Liver (tissue), 9 donors: ENCODE results near the gene OR2A5. TPM values are rescaled to one million over a fixed set of nuclear protein-coding genes. Genes with fewer than 3 reads are reported as not detected.

Experiments
- DNase-seq: peaks from one replicate; pipeline ENCODE4 v3.0.0-alpha.2; 2017; ENCODE audit warnings: low spot score
- H3K27ac ChIP-seq, 2 donors: one replicate each; pipeline ENCODE4 v1.7.0; 2013; ENCODE audit warnings: inconsistent platforms in 2 of 2, low read length in 2 of 2, control low read depth in 1 of 2, low read depth in 1 of 2, mild to moderate bottlenecking in 1 of 2
- H3K27me3 ChIP-seq, 4 donors: one replicate each; pipeline versions ENCODE4 v1.6.1 to v1.7.0; 2013; ENCODE audit warnings: low read length in 3 of 4, inconsistent platforms in 1 of 4, mild to moderate bottlenecking in 1 of 4, moderate library complexity in 1 of 4; ENCODE audit not compliant: control insufficient read depth in 4 of 4, insufficient read depth in 4 of 4
- H3K36me3 ChIP-seq, 4 donors: one replicate each; pipeline versions ENCODE4 v1.6.1 to v1.7.0; 2013; ENCODE audit warnings: low read length in 3 of 4, mild to moderate bottlenecking in 3 of 4, low read depth in 1 of 4, moderate library complexity in 1 of 4; ENCODE audit not compliant: control insufficient read depth in 4 of 4, insufficient read depth in 3 of 4
- H3K4me1 ChIP-seq, 4 donors: one replicate each; pipeline versions ENCODE4 v1.6.1 to v1.7.0; 2013; ENCODE audit warnings: low read length in 3 of 4, mild to moderate bottlenecking in 3 of 4, moderate library complexity in 1 of 4; ENCODE audit not compliant: control insufficient read depth in 4 of 4, insufficient read depth in 4 of 4
- H3K4me3 ChIP-seq, 3 donors: one replicate each; pipeline versions ENCODE4 v1.6.1 to v1.7.0; 2013; ENCODE audit warnings: low read length in 3 of 3, control low read depth in 1 of 3, low read depth in 1 of 3, mild to moderate bottlenecking in 1 of 3
- H3K9ac ChIP-seq, 2 donors: one replicate each; pipeline ENCODE4 v1.7.0; 2013; ENCODE audit warnings: low read length in 2 of 2, mild to moderate bottlenecking in 2 of 2, moderate library complexity in 2 of 2, control low read depth in 1 of 2, low read depth in 1 of 2
- H3K9me3 ChIP-seq, 4 donors: one replicate each; pipeline versions ENCODE4 v1.6.1 to v1.7.0; 2013; ENCODE audit warnings: low read length in 3 of 4; ENCODE audit not compliant: control insufficient read depth in 4 of 4
- EGR1 ChIP-seq, 2 donors: IDR thresholded peaks; 2 replicates each; pipeline ENCODE4 v1.6.1; 2016 to 2018; ENCODE audit warnings: antibody characterized with exemption in 2 of 2, low read depth in 2 of 2
- FOXA1 ChIP-seq: IDR thresholded peaks from 2 replicates; pipeline ENCODE4 v1.6.1; 2016; ENCODE audit warnings: antibody characterized with exemption
- FOXA2 ChIP-seq: IDR thresholded peaks from 2 replicates; pipeline ENCODE4 v1.6.1; 2016; ENCODE audit warnings: antibody characterized with exemption
- GABPA ChIP-seq, 2 donors: IDR thresholded peaks in 1 of 2; conservative IDR thresholded peaks in 1 of 2; 2 replicates each; pipeline ENCODE4 v1.6.1; 2016; ENCODE audit warnings: antibody characterized with exemption in 2 of 2, mild to moderate bottlenecking in 1 of 2, moderate library complexity in 1 of 2
- HNF4A ChIP-seq, 2 donors: conservative IDR thresholded peaks; 2 replicates each; pipeline ENCODE4 v1.6.1; 2016; ENCODE audit warnings: antibody characterized with exemption in 2 of 2, mild to moderate bottlenecking in 2 of 2
- HNF4G ChIP-seq: IDR thresholded peaks from 2 replicates; pipeline ENCODE4 v1.6.1; 2016; ENCODE audit warnings: antibody characterized with exemption
- JUND ChIP-seq, 2 donors: IDR thresholded peaks; 2 replicates each; pipeline ENCODE4 v1.6.1; 2016; ENCODE audit warnings: antibody characterized with exemption in 2 of 2
- NR2F2 ChIP-seq: IDR thresholded peaks from 2 replicates; pipeline ENCODE4 v1.6.1; 2016; ENCODE audit warnings: antibody characterized with exemption
- RAD21 ChIP-seq, 2 donors: IDR thresholded peaks; 2 replicates each; pipeline ENCODE4 v1.6.1; 2016; ENCODE audit warnings: antibody characterized with exemption in 2 of 2, mild to moderate bottlenecking in 2 of 2
- RXRA ChIP-seq, 2 donors: IDR thresholded peaks; 2 replicates each; pipeline ENCODE4 v1.6.1; 2017 to 2018; ENCODE audit warnings: antibody characterized with exemption in 2 of 2, mild to moderate bottlenecking in 1 of 2
- SP1 ChIP-seq: IDR thresholded peaks from 2 replicates; pipeline ENCODE4 v1.6.1; 2018; ENCODE audit warnings: antibody characterized with exemption, mild to moderate bottlenecking
- TAF1 ChIP-seq: conservative IDR thresholded peaks from 2 replicates; pipeline ENCODE4 v1.6.1; 2016; ENCODE audit warnings: antibody characterized with exemption, mild to moderate bottlenecking
- YY1 ChIP-seq: IDR thresholded peaks from 2 replicates; pipeline ENCODE4 v1.6.1; 2016; ENCODE audit warnings: antibody characterized with exemption, mild to moderate bottlenecking
- WGBS: extraction: QIAGEN DNeasy Blood & Tissue Kit; methylation state at CpG from one replicate; pipeline ENCODE4 v1.1.7; 2013; 5-methylcytosine and 5-hydroxymethylcytosine counted together
- polyA plus RNA-seq, 2 donors: library from polyadenylated mRNA; stranded (reverse) in 1 of 2; unstranded in 1 of 2; fragments of 200-250 nt in 1 of 2; fragments of >200 nt in 1 of 2; fragmentation: Nextera tagmentation in 1 of 2; extraction: Ambion mirVana in 1 of 2; gene quantifications; one replicate each; pipeline versions ENCODE4 v1.2.1 to v1.2.3, GENCODE V29; 2013 to 2015
- total RNA-seq, 2 donors: library from RNA; depleted of rRNA; stranded (reverse); fragments of >200 nt; gene quantifications; one replicate each; pipeline ENCODE4 v1.2.3, GENCODE V29; 2014
- TF ChIP-seq, protein P1 (sequence below): IDR thresholded peaks from 2 replicates; pipeline ENCODE4 v1.6.1; 2016; ENCODE audit warnings: antibody characterized with exemption
- TF ChIP-seq, protein P2 (sequence below): IDR thresholded peaks from 2 replicates; pipeline ENCODE4 v1.6.1; 2016; ENCODE audit warnings: antibody characterized with exemption, mild to moderate bottlenecking
- TF ChIP-seq, protein P3 (sequence below): IDR thresholded peaks from 2 replicates; pipeline ENCODE4 v1.6.1; 2016; ENCODE audit warnings: antibody characterized with exemption
- TF ChIP-seq, protein P4 (sequence below): fragments of 150-350 bp; IDR thresholded peaks from 2 replicates; pipeline ENCODE4 v1.5.1; 2017; ENCODE audit warnings: improper control_type of control experiment, low read depth, low read length; ENCODE audit not compliant: missing input control
- TF ChIP-seq, protein P5 (sequence below): IDR thresholded peaks from 2 replicates; pipeline ENCODE4 v1.6.1; 2016; ENCODE audit warnings: antibody characterized with exemption
- donor health status: healthy.
- donor health status: healthy.
- donor health status: healthy.
- donor health status: healthy.
- donor health status: healthy.

Gene OR2A5
- total and polyA plus RNA-seq, 4 donors = 0.28 TPM; not detected in 3

DNA sequence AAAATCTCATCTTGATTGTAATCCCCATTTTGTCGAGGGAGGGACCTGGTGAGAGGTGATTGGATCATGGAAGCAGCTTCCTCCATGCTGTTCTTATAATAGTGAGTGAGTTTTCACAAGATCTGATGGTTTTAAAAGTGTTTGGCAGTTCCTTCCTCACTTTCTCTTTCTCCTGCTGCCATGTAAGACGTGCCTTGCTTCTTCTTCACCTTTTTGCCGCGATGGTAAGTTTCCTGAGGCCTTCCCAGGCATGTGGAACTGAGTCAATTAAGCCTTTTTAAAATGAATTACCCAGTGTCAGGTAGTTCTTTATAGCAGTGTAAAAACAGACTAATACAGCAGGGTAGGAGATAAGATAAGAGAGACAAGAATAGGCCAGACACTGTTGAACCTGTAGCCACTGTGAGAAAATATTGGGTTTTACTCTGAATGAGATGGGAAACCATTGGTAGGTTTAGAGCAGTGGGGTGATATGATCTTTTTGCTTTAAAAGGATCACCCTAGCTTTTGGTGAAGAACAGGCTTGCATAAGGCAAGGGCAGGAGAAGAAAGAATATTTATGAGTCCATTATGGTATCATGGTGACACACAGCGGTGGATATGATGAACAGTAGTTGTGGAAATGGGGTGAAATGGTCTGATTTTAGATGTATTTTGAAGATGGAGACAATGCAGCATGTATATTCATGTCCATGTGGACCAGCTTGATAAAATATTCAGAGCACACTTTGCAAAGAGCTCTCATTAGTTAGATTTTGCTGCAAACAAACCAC, 37.1 kb upstream of the OR2A5 start:
- no peak for DNase-seq
- TF ChIP-seq RXRA (IDR thresholded peaks at IDR 0.05) (no peak), JUND (IDR thresholded peaks at IDR 0.05) (no peak), RAD21 (IDR thresholded peaks at IDR 0.05) (peak; percentile 23 to 53), SP1 (no peak)
- TF ChIP-seq, protein P1, sequence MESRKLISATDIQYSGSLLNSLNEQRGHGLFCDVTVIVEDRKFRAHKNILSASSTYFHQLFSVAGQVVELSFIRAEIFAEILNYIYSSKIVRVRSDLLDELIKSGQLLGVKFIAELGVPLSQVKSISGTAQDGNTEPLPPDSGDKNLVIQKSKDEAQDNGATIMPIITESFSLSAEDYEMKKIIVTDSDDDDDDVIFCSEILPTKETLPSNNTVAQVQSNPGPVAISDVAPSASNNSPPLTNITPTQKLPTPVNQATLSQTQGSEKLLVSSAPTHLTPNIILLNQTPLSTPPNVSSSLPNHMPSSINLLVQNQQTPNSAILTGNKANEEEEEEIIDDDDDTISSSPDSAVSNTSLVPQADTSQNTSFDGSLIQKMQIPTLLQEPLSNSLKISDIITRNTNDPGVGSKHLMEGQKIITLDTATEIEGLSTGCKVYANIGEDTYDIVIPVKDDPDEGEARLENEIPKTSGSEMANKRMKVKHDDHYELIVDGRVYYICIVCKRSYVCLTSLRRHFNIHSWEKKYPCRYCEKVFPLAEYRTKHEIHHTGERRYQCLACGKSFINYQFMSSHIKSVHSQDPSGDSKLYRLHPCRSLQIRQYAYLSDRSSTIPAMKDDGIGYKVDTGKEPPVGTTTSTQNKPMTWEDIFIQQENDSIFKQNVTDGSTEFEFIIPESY = no peak

DNA sequence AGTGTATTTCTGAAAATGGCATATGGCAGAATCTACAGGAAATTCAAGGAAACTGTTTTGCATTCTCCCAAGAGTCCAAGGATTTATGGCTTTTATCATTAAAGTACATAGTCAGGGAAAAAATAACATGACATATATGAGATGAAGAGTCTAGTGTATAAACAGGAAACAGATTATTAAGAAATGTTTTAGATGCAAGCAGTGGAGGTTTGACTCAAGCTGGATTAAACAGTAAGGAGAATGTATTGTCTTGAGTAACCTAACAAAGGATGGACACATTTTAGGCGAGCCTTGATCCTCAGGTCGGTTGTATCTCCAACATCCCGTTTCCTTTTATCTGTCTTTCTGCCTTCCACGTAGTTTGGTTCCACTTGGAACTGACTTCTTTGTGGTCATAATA, 30.7 kb upstream of the OR2A5 start:
- H3K36me3 ChIP-seq = no peaks in the 10 kb centered on the region
- H3K4me3 ChIP-seq = no peak overlapping the region
- 87% methylated on average over 4 of the region's 4 CpGs for WGBS
- no peak overlapping the region for H3K27ac ChIP-seq
- no peaks in the 10 kb centered on the region for H3K9me3 ChIP-seq
- TF ChIP-seq NR2F2 = no peak
- TF ChIP-seq, protein P2, sequence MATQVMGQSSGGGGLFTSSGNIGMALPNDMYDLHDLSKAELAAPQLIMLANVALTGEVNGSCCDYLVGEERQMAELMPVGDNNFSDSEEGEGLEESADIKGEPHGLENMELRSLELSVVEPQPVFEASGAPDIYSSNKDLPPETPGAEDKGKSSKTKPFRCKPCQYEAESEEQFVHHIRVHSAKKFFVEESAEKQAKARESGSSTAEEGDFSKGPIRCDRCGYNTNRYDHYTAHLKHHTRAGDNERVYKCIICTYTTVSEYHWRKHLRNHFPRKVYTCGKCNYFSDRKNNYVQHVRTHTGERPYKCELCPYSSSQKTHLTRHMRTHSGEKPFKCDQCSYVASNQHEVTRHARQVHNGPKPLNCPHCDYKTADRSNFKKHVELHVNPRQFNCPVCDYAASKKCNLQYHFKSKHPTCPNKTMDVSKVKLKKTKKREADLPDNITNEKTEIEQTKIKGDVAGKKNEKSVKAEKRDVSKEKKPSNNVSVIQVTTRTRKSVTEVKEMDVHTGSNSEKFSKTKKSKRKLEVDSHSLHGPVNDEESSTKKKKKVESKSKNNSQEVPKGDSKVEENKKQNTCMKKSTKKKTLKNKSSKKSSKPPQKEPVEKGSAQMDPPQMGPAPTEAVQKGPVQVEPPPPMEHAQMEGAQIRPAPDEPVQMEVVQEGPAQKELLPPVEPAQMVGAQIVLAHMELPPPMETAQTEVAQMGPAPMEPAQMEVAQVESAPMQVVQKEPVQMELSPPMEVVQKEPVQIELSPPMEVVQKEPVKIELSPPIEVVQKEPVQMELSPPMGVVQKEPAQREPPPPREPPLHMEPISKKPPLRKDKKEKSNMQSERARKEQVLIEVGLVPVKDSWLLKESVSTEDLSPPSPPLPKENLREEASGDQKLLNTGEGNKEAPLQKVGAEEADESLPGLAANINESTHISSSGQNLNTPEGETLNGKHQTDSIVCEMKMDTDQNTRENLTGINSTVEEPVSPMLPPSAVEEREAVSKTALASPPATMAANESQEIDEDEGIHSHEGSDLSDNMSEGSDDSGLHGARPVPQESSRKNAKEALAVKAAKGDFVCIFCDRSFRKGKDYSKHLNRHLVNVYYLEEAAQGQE = no peak
- no peak for TF ChIP-seq EGR1 (IDR thresholded peaks at IDR 0.05; ENCODE audit: low read depth in 2 of 2)
- no peak for TF ChIP-seq RXRA (IDR thresholded peaks at IDR 0.05)
- TF ChIP-seq, protein P3, sequence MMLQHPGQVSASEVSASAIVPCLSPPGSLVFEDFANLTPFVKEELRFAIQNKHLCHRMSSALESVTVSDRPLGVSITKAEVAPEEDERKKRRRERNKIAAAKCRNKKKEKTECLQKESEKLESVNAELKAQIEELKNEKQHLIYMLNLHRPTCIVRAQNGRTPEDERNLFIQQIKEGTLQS = no peak
- TF ChIP-seq, protein P4, sequence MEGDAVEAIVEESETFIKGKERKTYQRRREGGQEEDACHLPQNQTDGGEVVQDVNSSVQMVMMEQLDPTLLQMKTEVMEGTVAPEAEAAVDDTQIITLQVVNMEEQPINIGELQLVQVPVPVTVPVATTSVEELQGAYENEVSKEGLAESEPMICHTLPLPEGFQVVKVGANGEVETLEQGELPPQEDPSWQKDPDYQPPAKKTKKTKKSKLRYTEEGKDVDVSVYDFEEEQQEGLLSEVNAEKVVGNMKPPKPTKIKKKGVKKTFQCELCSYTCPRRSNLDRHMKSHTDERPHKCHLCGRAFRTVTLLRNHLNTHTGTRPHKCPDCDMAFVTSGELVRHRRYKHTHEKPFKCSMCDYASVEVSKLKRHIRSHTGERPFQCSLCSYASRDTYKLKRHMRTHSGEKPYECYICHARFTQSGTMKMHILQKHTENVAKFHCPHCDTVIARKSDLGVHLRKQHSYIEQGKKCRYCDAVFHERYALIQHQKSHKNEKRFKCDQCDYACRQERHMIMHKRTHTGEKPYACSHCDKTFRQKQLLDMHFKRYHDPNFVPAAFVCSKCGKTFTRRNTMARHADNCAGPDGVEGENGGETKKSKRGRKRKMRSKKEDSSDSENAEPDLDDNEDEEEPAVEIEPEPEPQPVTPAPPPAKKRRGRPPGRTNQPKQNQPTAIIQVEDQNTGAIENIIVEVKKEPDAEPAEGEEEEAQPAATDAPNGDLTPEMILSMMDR = no peak
- no peak for TF ChIP-seq FOXA2
- no peak for TF ChIP-seq JUND (IDR thresholded peaks at IDR 0.05)
- no peak for TF ChIP-seq GABPA (IDR thresholded peaks at IDR 0.05 in 1 of 2, conservative IDR thresholded peaks at IDR 0.05 in 1 of 2)
- no peak for TF ChIP-seq FOXA1
- TF ChIP-seq SP1 = no peak
- TF ChIP-seq HNF4G = no peak
- TF ChIP-seq, protein P1 = no peak
- no peak for TF ChIP-seq TAF1
- no peak for TF ChIP-seq RAD21 (IDR thresholded peaks at IDR 0.05)
- no peak for TF ChIP-seq HNF4A (conservative IDR thresholded peaks at IDR 0.05)
- TF ChIP-seq, protein P5, sequence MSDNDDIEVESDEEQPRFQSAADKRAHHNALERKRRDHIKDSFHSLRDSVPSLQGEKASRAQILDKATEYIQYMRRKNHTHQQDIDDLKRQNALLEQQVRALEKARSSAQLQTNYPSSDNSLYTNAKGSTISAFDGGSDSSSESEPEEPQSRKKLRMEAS = no peak
- no peak for TF ChIP-seq YY1
- H3K27me3 ChIP-seq = no peaks in the 10 kb centered on the region
- no peak for DNase-seq
- H3K9ac ChIP-seq = no peak overlapping the region
- H3K4me1 ChIP-seq = no peaks in the 10 kb centered on the region

More for the DNA sequence above, 37.1 kb upstream of the OR2A5 start:
- Histone ChIP-seq H3K4me1 (no peaks in the 10 kb centered on the region), H3K9me3 (no peaks in the 10 kb centered on the region), H3K4me3 (no peak overlapping the region), H3K36me3 (no peaks in the 10 kb centered on the region), H3K27me3 (no peaks in the 10 kb centered on the region), H3K9ac (no peak overlapping the region), H3K27ac (no peak overlapping the region)
- WGBS = 88% methylated on average over 5 of the region's 5 CpGs
